GM13976 (cell line): Measurements from ENCODE around the gene RUSC2.
"Not testable (repeated sequence)": the region's sequence is repeated elsewhere in the genome, so short reads cannot be mapped to it uniquely, and the experiment has no call there.

Experiments used
- DNase-seq: peaks from one replicate; pipeline ENCODE4 v3.0.0; 2012; ENCODE audit warnings: low spot score
- in situ Hi-C: fragments of 300-500 bp; cut with MboI; formaldehyde crosslinking; loops from one replicate; pipeline ENCODE4 v1.12.0; 2022; ENCODE audit warnings: low sequenced_read_pairs, mixed read lengths, inconsistent platforms; ENCODE audit not compliant: unreplicated experiment
- TF ChIP-seq, protein P1 (sequence below): IDR thresholded peaks from 2 replicates; pipeline ENCODE4 v1.5.1; 2012; ENCODE audit warnings: borderline replicate concordance, mild to moderate bottlenecking; ENCODE audit not compliant: insufficient read depth; ENCODE audit errors: extremely low read depth, missing control alignments, control extremely low read depth

Gene RUSC2

DNA sequence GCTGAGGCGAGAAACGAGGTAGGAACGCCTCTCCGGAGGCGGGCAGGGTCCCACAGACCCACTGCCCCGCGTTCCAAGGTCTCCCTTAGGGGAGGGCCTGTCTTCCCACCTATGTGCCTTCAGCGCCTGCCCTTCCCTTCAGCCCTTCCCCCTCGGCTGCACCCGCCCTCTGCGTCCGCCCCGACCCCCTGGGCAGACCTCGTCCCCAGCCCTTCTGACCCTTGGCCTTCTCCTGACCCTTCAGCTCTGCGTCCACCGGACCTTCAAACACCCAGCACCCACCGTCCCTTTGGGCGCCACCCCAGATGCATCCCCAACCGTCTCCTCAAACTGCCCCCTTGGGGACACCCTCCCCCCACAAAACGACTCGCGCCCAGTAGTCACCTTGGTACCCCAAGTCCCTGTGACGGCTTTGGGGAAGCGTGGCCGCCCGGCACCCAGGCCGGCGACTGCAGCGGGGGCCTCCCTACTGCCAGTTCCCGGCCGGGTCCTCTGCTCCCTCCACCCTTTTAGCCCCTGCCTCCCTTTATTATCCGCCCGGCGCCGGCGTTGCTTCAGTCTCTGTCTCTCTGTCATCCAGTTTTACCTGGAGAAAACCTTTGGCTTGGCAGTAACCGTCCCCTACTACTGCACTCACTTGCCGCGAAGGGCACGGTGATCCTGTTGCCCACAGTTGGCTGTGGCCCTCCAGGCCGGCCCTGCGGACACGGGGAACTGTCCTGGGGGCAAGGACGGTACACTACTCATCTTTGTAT lies 421 bp downstream of the RUSC2 start:
- in situ Hi-C loops, result no loop called here
- TF ChIP-seq, protein P1, sequence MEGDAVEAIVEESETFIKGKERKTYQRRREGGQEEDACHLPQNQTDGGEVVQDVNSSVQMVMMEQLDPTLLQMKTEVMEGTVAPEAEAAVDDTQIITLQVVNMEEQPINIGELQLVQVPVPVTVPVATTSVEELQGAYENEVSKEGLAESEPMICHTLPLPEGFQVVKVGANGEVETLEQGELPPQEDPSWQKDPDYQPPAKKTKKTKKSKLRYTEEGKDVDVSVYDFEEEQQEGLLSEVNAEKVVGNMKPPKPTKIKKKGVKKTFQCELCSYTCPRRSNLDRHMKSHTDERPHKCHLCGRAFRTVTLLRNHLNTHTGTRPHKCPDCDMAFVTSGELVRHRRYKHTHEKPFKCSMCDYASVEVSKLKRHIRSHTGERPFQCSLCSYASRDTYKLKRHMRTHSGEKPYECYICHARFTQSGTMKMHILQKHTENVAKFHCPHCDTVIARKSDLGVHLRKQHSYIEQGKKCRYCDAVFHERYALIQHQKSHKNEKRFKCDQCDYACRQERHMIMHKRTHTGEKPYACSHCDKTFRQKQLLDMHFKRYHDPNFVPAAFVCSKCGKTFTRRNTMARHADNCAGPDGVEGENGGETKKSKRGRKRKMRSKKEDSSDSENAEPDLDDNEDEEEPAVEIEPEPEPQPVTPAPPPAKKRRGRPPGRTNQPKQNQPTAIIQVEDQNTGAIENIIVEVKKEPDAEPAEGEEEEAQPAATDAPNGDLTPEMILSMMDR, result no peak

DNA sequence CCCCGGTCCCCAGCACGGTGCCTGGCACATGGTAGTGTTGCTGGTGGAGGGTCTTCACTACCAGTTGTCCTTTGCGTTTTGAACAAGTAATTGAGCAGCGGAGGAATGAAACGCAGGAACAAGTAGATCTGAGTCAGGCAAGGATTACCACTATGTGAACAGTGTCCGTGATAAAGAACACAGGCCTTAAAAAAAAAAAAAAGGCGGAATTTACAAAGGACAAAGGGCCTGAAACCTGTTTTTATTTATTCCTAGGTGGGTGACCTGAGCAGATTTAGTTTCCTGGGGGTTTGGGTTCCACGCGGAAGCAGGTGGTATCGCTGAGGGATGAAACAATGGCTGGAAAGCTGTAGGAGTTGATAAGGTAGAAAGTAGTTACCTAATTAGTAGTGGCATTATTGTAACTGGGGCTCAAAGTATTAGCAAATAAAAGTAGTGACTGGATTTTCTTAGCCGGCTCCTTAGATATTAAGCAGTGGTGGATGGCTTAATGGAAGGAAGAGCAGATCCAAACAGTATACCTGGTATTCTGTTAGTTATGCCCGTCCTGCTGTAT lies 1.1 kb downstream of the RUSC2 start:
- in situ Hi-C loops, result no loop called here
- TF ChIP-seq, protein P1, result no peak
- no peak for DNase-seq

More for the DNA sequence above, 421 bp downstream of the RUSC2 start:
- DNase-seq, result no peak

DNA sequence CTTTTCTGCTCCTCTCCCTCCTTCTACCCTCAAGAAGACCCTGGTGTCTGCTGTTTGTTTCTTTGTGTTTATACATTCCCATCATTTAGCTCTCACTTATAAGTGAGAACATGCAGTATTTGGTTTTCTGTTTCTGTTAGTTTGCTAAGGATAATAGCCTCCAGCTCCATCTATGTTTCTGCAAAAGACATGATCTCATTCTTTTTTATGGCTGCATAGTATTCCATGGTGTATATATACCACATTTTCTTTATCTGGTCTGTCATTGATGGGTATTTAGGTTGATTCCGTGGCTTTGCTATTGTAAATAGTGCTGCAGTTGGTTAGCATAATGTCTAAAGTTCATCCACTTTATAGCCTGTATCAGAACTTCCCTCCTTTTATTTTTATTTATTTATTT lies 3.2 kb downstream of the RUSC2 start:
- in situ Hi-C loops, DNase-seq: not testable (repeated sequence)

DNA sequence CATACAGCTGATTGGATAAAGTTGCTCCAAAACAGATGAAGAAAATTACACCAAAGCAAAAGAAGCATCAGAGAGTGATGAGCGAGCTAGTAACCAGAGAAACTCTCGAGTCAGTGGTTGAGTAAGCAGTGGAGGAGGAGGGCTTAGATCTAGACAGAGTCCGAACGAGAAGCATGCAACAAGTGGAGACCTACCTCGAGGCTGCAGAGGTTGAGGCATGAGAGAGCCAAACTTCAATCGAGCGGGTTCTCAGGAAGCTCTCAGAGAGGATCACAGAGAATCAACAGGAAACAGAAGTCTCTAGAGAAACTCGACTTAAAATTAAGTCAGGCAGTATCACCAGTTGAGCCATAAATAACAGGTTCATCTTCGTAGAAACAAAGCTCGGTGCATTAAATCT lies 6.1 kb downstream of the RUSC2 start:
- TF ChIP-seq, protein P1, result no peak
- in situ Hi-C loops, result no loop called here
- no peak for DNase-seq

DNA sequence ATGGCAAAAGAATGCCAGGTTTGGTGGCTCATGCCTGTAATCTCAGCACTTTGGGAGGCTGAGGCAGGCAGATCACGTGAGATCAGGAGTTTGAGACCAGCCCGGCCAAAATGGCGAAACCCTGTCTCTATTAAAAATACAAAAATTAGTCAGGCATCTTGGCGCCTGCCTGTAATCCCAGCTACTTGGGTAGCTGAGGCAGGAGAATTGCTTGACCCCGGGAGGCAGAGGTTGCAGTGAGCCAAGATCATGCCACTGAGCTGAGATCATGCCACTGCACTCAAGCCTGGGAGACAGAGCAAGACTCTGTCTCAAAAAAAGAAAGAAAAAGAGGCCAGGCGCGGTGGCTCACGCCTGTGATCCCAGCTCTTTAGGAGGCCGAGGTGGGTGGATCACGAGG lies 8.3 kb downstream of the RUSC2 start:
- in situ Hi-C loops, DNase-seq: not testable (repeated sequence)

DNA sequence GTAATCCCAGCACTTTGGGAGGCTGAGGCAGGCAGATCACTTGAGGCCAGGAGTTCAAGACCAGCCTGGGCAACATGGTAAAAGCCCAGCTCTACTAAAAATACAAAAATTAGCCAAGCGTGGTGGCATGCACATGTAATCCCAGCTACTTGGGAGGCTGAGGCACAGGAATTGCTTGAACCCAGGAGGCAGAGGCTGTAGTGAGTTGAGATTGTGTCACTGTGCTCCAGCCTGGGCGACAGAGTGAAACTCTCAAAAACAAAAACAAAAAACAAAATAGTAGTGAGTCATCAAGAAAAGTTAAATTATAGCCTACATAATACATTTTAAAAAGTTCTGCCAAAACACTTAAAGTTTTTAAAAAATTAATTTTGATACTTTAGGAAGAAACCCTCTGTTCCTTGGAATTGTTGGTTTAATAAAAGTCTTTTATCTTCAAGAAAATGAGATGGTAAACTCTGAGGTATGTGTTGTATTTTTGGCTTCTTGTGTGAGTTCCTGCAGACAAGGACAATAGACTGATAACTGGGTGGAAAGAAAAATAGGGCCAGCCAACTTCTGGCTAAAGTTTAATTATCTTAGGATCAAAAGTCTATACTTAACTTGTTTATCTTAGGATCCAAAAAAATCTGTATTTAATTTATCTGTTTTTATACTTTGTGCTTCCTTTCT lies 9.3 kb downstream of the RUSC2 start:
- in situ Hi-C loops, result no loop called here
- DNase-seq, result no peak
- TF ChIP-seq, protein P1, result no peak

DNA sequence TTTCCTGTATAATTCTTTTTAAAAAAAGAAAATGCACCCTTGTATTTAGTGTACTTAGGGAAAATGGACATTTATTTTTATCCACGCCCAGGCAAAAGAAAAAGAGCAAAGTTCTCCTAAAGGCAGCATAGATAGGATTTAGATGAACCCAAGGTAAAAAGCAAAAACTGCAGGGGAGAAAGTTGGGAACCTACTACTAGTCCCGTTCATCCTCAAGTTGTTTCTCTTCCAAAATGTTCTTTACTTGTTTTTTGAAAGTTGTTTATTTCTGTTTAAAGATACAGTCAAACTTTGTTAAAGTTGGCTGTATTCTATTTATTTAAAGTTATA lies 9.8 kb downstream of the RUSC2 start:
- in situ Hi-C loops, result no loop called here
- TF ChIP-seq, protein P1, result no peak
- DNase-seq, result no peak
